GM12878 (cell line): ENCODE measurements around the gene VKORC1.

Source experiments
- CTCF ChIP-seq, 3 experiments: IDR thresholded peaks in 2 of 3; conservative IDR thresholded peaks in 1 of 3; 2 replicates each; pipeline ENCODE4 v1.5.1; 2011; ENCODE audit warnings: low read depth in 3 of 3, low read length in 3 of 3, mild to moderate bottlenecking in 3 of 3, control low read depth in 2 of 3, moderate library complexity in 2 of 3, inconsistent platforms in 1 of 3, mixed read lengths in 1 of 3; ENCODE audit not compliant: control insufficient read depth in 2 of 3, insufficient read depth in 1 of 3; ENCODE audit errors: extremely low read depth in 1 of 3
- CUX1 ChIP-seq: IDR thresholded peaks from 2 replicates; pipeline ENCODE4 v1.6.1; 2012; ENCODE audit warnings: improper control_type of control experiment, low read depth, low read length; ENCODE audit not compliant: insufficient replicate concordance
- FOXK2 ChIP-seq: fragments of 450-650 bp; IDR thresholded peaks from 2 replicates; pipeline ENCODE4 v1.6.1; 2017; ENCODE audit warnings: mild to moderate bottlenecking, moderate library complexity
- NBN ChIP-seq: fragments of 450-650 bp; IDR thresholded peaks from 2 replicates; pipeline ENCODE4 v1.6.1; 2016
- NFYA ChIP-seq: IDR thresholded peaks from 2 replicates; pipeline ENCODE4 v1.6.1; 2011; ENCODE audit warnings: low read depth, mild to moderate bottlenecking, low read length, improper control_type of control experiment, borderline replicate concordance
- NRF1 ChIP-seq: conservative IDR thresholded peaks from 2 replicates; pipeline ENCODE4 v1.6.1; 2011; ENCODE audit warnings: mild to moderate bottlenecking, low read depth, low read length, improper control_type of control experiment
- POLR2A ChIP-seq: IDR thresholded peaks from 2 replicates; pipeline ENCODE4 v1.6.1; 2011; ENCODE audit warnings: low read depth, mild to moderate bottlenecking, low read length
- PRDM15 ChIP-seq: fragments of 450-650 bp; formaldehyde crosslinking; IDR thresholded peaks from 2 replicates; pipeline ENCODE4 v1.4.0; 2020; ENCODE audit warnings: mild to moderate bottlenecking, moderate library complexity
- SMC3 ChIP-seq: IDR thresholded peaks from 2 replicates; pipeline ENCODE4 v1.6.1; 2011; ENCODE audit warnings: low read length, improper control_type of control experiment, borderline replicate concordance
- SP1 ChIP-seq: IDR thresholded peaks from one replicate; pipeline ENCODE4 v1.6.1; 2011; ENCODE audit warnings: low read depth, low read length

GRCh38 chr16:31134625-31135534, 40.3 kb upstream of the VKORC1 start:
- no peak for TF ChIP-seq NRF1
- no peak for TF ChIP-seq NFYA
- TF ChIP-seq CTCF (IDR thresholded peaks at IDR 0.05 in 2 of 3, conservative IDR thresholded peaks at IDR 0.05 in 1 of 3; ENCODE audit: control insufficient read depth in 2 of 3, extremely low read depth in 1 of 3, insufficient read depth in 1 of 3, low read depth in 3 of 3, low read length in 3 of 3), result no peak
- no peak for TF ChIP-seq NBN
- no peak for TF ChIP-seq CUX1
- TF ChIP-seq SMC3, result no peak
- TF ChIP-seq POLR2A, result no peak
- no peak for TF ChIP-seq FOXK2
- no peak for TF ChIP-seq PRDM15
- no peak for TF ChIP-seq SP1
